ENCODE data around the gene LILRB4. TPM values are rescaled to one million over a fixed set of nuclear protein-coding genes. Genes with fewer than 3 reads are reported as not detected.
"Not testable (repeated sequence)": the region's sequence is repeated elsewhere in the genome, so short reads cannot be mapped to it uniquely, and the experiment has no call there.

Gene LILRB4
- total RNA-seq, 2 experiments from 2014 or later, result 0.82 to 3.0 TPM

DNA sequence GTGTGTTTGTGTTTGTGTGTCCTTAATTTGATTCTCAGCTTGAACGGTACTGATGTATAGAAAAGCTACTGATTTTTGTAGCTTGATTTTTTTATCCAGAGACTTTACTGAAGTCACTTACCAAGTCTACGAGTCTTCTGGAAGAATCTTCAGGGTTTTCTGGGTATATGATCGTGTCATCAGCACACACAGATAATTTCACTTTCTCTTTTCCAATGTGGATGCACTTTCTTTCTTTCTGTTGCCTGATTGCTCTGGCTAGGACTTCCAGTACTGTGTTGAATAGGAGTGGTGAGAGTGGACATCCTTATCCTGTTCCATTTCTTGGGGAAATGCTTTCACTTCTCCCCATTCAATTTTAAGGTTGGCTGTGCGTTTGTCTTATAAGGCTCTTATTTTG, 40.4 kb upstream of the LILRB4 start:
- ChIA-PET POLR2A (no interaction called here), CTCF (ENCODE audit: unreplicated experiment) (interaction anchor here (0.5 kb wide), 1 partner anchor 45 kb away, joined by 3 read pairs; no protein-coding TSS in a partner anchor)
- Histone ChIP-seq H3K4me3 (ENCODE audit: low read depth, low read length, poor library complexity, severe bottlenecking) (no peak overlapping the region), H2AFZ (ENCODE audit: low read length) (no peak overlapping the region), H3K9me2 (ENCODE audit: insufficient read depth, low read length) (no peaks in the 10 kb centered on the region), H4K20me1 (ENCODE audit: insufficient read depth, low read length) (no peaks in the 10 kb centered on the region), H3K27ac (ENCODE audit: low read depth, low read length, poor library complexity, severe bottlenecking) (no peak overlapping the region), H3K4me1 (ENCODE audit: insufficient read depth, low read length, poor library complexity, severe bottlenecking) (no peaks in the 10 kb centered on the region), H3K36me3 (ENCODE audit: insufficient read depth, low read length) (no peaks in the 10 kb centered on the region), H3K79me2 (ENCODE audit: insufficient read depth, low read depth, low read length) (no peaks in the 10 kb centered on the region), H3K9me3 (ENCODE audit: low read length) (no peaks in the 10 kb centered on the region), H3K4me2 (ENCODE audit: low read length) (no peak overlapping the region)
- intact Hi-C loops (cut with micrococcal nuclease; ENCODE audit: unreplicated experiment), result no loop called here
- no peak for TF ChIP-seq EZH2phosphoT487 (IDR thresholded peaks at IDR 0.05; ENCODE audit: borderline replicate concordance, low read depth, low read length)
- TF ChIP-seq, protein P1, sequence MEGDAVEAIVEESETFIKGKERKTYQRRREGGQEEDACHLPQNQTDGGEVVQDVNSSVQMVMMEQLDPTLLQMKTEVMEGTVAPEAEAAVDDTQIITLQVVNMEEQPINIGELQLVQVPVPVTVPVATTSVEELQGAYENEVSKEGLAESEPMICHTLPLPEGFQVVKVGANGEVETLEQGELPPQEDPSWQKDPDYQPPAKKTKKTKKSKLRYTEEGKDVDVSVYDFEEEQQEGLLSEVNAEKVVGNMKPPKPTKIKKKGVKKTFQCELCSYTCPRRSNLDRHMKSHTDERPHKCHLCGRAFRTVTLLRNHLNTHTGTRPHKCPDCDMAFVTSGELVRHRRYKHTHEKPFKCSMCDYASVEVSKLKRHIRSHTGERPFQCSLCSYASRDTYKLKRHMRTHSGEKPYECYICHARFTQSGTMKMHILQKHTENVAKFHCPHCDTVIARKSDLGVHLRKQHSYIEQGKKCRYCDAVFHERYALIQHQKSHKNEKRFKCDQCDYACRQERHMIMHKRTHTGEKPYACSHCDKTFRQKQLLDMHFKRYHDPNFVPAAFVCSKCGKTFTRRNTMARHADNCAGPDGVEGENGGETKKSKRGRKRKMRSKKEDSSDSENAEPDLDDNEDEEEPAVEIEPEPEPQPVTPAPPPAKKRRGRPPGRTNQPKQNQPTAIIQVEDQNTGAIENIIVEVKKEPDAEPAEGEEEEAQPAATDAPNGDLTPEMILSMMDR (conservative IDR thresholded peaks at IDR 0.05; ENCODE audit: low read length), result no peak
- BruUV-seq (replicated peaks), result no TSS peak
- DNase-seq (ENCODE audit: low spot score), result no peak

DNA sequence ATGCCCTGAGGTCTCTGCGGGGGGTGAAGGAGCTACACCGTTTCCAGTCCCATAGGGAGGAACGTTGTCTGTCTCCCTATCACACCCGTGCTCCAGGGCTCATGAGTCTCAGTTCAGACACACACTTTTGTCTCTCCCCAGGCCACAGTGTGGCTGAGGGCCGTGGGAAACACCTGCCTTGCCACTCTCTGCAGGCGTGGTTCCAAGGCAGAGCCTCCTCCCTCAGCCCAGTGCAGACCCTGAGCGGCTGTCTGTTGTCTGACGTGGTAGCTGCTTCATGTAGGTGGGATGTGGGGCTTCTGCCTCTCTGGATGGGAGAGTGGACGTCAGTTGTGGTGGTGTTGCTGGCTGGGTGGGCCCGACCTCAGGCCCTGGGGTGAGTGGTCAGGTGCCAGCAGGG, 38.6 kb upstream of the LILRB4 start:
- H3K79me2 ChIP-seq (ENCODE audit: insufficient read depth, low read depth, low read length); H2AFZ ChIP-seq (ENCODE audit: low read length); intact Hi-C loops (cut with micrococcal nuclease; ENCODE audit: unreplicated experiment); POLR2A ChIA-PET; H3K4me3 ChIP-seq (ENCODE audit: low read depth, low read length, poor library complexity, severe bottlenecking); H3K36me3 ChIP-seq (ENCODE audit: insufficient read depth, low read length); CTCF ChIA-PET (ENCODE audit: unreplicated experiment); H4K20me1 ChIP-seq (ENCODE audit: insufficient read depth, low read length); DNase-seq (ENCODE audit: low spot score); H3K27ac ChIP-seq (ENCODE audit: low read depth, low read length, poor library complexity, severe bottlenecking); H3K9me2 ChIP-seq (ENCODE audit: insufficient read depth, low read length); H3K4me2 ChIP-seq (ENCODE audit: low read length); BruUV-seq (replicated peaks); H3K9me3 ChIP-seq (ENCODE audit: low read length); H3K4me1 ChIP-seq (ENCODE audit: insufficient read depth, low read length, poor library complexity, severe bottlenecking): not testable (repeated sequence)

DNA sequence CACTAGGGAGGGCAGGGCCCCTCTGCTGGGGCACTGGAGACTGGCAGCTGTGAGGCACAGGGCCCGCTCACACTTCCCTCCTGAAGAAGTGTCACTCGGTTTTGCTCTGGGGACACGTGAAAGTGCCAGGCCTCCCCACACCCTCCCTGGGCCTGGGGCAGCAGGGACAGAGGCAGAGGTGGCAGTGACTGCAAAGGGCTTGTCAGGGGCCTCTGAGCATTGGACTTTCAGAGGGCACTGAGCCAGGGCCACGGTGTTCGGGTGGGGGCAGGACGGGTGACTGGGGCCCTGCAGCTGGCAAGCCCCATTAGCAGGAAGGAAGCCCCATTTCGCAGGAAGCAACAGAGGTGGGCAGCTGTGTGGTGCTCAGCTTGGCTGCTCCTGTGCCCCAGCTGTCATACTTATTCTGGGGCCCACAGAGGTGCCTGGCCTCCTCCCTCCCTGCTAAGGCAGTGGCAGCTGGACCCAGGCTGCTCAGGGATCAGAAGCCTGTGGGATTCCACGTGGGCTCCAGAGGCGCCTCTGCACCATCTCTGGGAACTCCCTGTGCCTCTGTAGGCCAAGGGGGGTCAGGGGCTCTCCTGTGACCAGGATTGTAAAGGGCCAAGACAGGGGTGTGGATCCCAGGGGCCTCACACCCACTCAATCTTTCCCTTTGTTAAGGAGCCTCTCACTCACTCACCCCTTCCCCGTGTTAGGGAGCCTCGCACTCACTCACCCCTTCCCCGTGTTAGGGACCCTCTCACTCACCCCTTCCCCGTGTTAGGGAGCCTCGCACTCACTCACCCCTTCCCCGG, 37.7 kb upstream of the LILRB4 start:
- H3K9me3 ChIP-seq (ENCODE audit: low read length); H3K4me3 ChIP-seq (ENCODE audit: low read depth, low read length, poor library complexity, severe bottlenecking); H2AFZ ChIP-seq (ENCODE audit: low read length); H4K20me1 ChIP-seq (ENCODE audit: insufficient read depth, low read length); CTCF ChIA-PET (ENCODE audit: unreplicated experiment); intact Hi-C loops (cut with micrococcal nuclease; ENCODE audit: unreplicated experiment); H3K79me2 ChIP-seq (ENCODE audit: insufficient read depth, low read depth, low read length); H3K4me2 ChIP-seq (ENCODE audit: low read length); DNase-seq (ENCODE audit: low spot score); H3K36me3 ChIP-seq (ENCODE audit: insufficient read depth, low read length); H3K9me2 ChIP-seq (ENCODE audit: insufficient read depth, low read length); H3K27ac ChIP-seq (ENCODE audit: low read depth, low read length, poor library complexity, severe bottlenecking); BruUV-seq (replicated peaks); H3K4me1 ChIP-seq (ENCODE audit: insufficient read depth, low read length, poor library complexity, severe bottlenecking); POLR2A ChIA-PET: not testable (repeated sequence)
